Inferior parietal cortex (tissue), 1 donor: ENCODE results near the gene IL36RN.

Experiments
- DNase-seq: peaks from one replicate; pipeline ENCODE4 v3.0.0-alpha.2; 2016; ENCODE audit errors: extremely low spot score

The IL36RN gene

GRCh38 chr2:113050921-113051895 is 7.8 kb upstream of the IL36RN start:
- DNase-seq: no peak

GRCh38 chr2:113052396-113052917 is 6.5 kb upstream of the IL36RN start, which contains the start of gene IL36B:
Gene IL36B (minus strand): TSS chr2:113052867.
- DNase-seq: no peak

DNA sequence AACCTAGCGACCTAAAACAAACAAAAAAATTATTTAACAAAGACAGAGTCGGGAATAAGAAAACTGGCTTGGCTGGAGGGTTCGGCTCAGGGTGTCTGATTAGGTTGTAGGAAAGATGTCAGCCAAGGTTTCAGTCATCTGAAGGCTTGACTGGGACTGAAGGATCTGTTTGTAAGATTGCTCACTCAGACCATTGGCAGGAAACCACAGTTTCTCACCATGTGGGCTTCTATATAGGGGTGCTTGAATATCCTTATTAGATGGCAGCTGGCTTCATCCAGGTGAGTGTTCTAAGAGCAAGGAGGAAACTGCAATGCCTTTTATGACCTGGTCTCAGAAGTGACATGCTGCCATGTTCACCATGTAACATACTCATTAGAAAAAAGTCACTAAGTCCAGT is 5.3 kb upstream of the IL36RN start:
- no peak for DNase-seq

GRCh38 chr2:113054066-113054465 is 4.9 kb upstream of the IL36RN start:
- no peak for DNase-seq

- DNase-seq: no peak
These were observed 2.5 kb upstream of the IL36RN start for GRCh38 chr2:113056521-113056920.

GRCh38 chr2:113057117-113057516 is 1.9 kb upstream of the IL36RN start:
- no peak for DNase-seq

DNA sequence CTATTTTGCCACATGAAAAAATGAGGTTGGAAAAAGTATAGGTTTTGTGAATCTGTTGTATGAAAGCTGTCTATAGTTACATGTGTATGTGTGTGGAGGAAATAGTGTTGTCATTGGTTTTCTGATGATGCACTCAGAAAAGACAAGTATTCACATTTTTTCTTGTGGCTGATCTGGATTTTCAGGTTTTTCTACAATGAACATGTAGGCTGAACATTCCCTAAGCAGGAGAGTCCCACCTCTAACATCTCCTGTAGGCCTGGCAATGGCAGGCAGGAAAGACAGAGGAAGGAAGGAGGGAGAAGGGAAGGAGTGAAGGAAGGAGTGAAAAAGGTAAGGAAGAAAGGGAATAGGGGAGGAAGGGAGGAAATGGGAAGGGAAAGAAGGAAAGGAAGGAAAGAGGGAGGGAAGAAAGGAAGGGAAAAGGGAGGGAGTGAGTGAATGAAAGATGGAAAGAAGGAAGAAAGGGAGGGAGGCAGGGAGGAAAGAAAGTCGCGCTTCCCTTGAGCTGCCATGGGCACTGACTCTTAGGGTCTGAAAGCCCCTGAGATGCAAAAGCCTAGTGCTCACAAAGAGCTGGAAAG is 495 bp upstream of the IL36RN start:
- DNase-seq: no peak

GRCh38 chr2:113060396-113060795 is 1.4 kb downstream of the IL36RN start:
- DNase-seq: no peak

- DNase-seq: no peak
These were observed 1.8 kb downstream of the IL36RN start for GRCh38 chr2:113060796-113061195.

DNA sequence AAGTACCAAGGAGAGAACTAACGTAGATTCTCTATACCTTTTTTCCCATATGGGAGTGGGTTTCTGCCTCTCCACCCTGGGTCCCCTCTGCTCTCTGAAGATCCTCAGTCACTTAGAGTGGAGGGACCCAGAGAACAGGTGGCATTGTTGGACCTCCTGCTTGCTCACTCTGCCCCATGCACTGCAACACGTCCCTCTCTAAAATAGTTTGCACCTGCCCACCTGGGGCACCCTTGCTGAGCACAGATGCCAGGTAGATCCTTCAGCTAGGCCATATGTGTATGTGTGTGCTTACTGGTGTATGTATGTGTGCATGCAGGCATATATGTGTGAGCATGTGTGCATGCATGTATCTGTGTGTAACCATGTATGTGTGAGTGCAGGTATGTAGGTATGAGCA is 2.2 kb downstream of the IL36RN start:
- DNase-seq: no peak

GRCh38 chr2:113061896-113062770 is 3.1 kb downstream of the IL36RN start:
- DNase-seq: no peak

GRCh38 chr2:113064281-113064680 is 5.3 kb downstream of the IL36RN start:
- DNase-seq: no peak

GRCh38 chr2:113064898-113065297 is 5.9 kb downstream of the IL36RN start:
- DNase-seq: no peak

- DNase-seq: no peak
These were observed 8.7 kb downstream of the IL36RN start, which contains the start of gene IL1F10 for GRCh38 chr2:113067681-113068080. Gene IL1F10 (plus strand): TSS chr2:113067970. CDS start chr2:113072739, 4,769 bp downstream.

- no peak for DNase-seq
These were observed 9.3 kb downstream of the IL36RN start for GRCh38 chr2:113068249-113068648.

- no peak for DNase-seq
These were observed 9.9 kb downstream of the IL36RN start for GRCh38 chr2:113068706-113069485.

GRCh38 chr2:113069676-113070605 is 10.9 kb downstream of the IL36RN start:
- no peak for DNase-seq

- DNase-seq: no peak
These were observed 11.6 kb downstream of the IL36RN start for GRCh38 chr2:113070606-113070975.

DNA sequence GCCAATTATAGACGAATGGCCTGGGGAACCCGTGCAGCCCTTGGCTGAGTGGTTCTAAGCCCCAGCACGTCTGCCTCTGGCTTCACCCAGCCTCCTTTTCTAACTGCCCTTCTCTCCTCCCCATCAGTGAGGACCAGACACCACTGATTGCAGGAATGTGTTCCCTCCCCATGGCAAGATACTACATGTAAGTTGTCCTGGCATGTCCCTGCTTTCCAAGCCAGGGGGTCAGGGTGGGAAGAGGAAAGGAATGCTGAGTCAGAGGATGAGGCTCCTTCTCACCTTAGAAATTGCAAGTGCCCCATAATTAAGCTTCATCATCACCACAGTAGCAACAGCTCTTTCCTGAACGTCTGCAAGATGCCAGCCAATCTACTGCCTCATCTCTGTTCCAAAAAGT is 13.6 kb downstream of the IL36RN start:
- no peak for DNase-seq

DNA sequence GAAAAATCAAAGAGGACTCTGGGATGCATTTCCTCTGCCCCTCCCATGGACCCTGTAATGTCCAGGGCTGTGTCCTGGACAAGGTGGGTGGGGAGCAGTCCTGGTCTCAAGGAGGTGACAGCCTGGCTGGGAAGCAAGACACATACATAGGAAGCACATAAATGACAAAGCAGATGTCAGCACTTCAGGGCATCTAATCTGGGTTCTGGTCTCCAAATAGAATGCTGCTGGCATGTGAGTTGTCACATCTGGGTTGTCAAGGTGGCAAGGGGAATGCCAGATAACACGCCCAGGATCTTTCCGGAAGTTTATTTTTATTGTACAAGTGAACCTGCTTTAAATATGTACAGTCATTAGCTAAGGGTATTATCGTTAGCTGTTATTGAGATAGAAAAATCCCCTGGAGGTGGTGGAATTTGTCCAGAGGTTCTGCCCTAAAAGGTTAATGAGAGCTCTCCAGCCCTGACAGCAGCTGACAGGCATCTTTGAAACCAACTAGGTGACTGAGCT is 14.4 kb downstream of the IL36RN start:
- DNase-seq: no peak
